PC-9 (cell line): ENCODE results near the gene ZNF415.

Source experiments
- CTCF ChIP-seq: fragments of 200-600 bp; sonication (generic); conservative IDR thresholded peaks from 2 replicates; pipeline ENCODE4 v1.6.1; 2017; ENCODE audit warnings: mixed run types, antibody characterized with exemption, mild to moderate bottlenecking, moderate library complexity
- EZH2 ChIP-seq: fragments of 200-600 bp; sonication (generic); IDR thresholded peaks from 2 replicates; pipeline ENCODE4 v1.8.0; 2017; ENCODE audit warnings: antibody characterized with exemption, low read depth

GRCh38 chr19:53078668-53079067 is 54.0 kb downstream of the ZNF415 start:
- TF ChIP-seq CTCF (no peak), EZH2 (no peak)
